H1 (cell line): Measurements from ENCODE around the gene SIK3. TPM values are rescaled to one million over a fixed set of nuclear protein-coding genes. Genes with fewer than 3 reads are reported as not detected.

Source experiments
- CTCF ChIA-PET: fragments of 300-600 bp; sonication (Branson Sonifier 250); formaldehyde crosslinking; loops from one replicate; lab custom pipeline; 2021; ENCODE audit not compliant: partially characterized antibody; lab: Charles Lee
- POLR2A ChIA-PET: fragments of 300-600 bp; sonication (Branson Sonifier 250); formaldehyde crosslinking; loops from one replicate; lab custom pipeline; 2021; ENCODE audit warnings: inconsistent platforms; ENCODE audit not compliant: partially characterized antibody; lab: Charles Lee
- DNase-seq, 2 experiments: peaks; one replicate each; pipeline versions ENCODE4 v3.0.0 to v3.0.0-alpha.2; 2010 to 2022; ENCODE audit warnings: low spot score in 2 of 2, low read depth in 1 of 2, mixed read lengths in 1 of 2
- FAIRE-seq: peaks from 2 replicates; lab custom pipeline; 2011; peaks lifted over from hg19 to GRCh38; lab: Jason Lieb, UNC
- H2AFZ ChIP-seq: 2 replicates; pipeline ENCODE4 v1.8.1; 2012; ENCODE audit warnings: low read length, inconsistent platforms
- H2AK5ac ChIP-seq: 2 replicates; pipeline ENCODE4 v1.6.1; 2013; ENCODE audit warnings: low read depth, low read length
- H2BK120ac ChIP-seq: replicated peaks from 2 replicates; pipeline ENCODE3; 2013; ENCODE audit warnings: low read depth, low read length, inconsistent platforms
- H2BK12ac ChIP-seq: 2 replicates; pipeline ENCODE4 v1.6.1; 2013; ENCODE audit warnings: low read depth, low read length
- H2BK15ac ChIP-seq: 2 replicates; pipeline ENCODE4 v1.6.1; 2013; ENCODE audit warnings: low read length
- H2BK20ac ChIP-seq: 2 replicates; pipeline ENCODE4 v1.6.1; 2013; ENCODE audit warnings: low read length
- H2BK5ac ChIP-seq: 2 replicates; pipeline ENCODE4 v1.6.1; 2013; ENCODE audit warnings: low read depth, low read length
- H3K14ac ChIP-seq: 2 replicates; pipeline ENCODE4 v1.6.1; 2013; ENCODE audit warnings: inconsistent platforms; ENCODE audit not compliant: insufficient read length
- H3K18ac ChIP-seq: 2 replicates; pipeline ENCODE4 v1.6.1; 2013; ENCODE audit warnings: low read length; ENCODE audit errors: extremely low read depth
- H3K23ac ChIP-seq: 2 replicates; pipeline ENCODE4 v1.6.1; 2013; ENCODE audit warnings: inconsistent platforms; ENCODE audit not compliant: insufficient read length
- H3K23me2 ChIP-seq: 2 replicates; pipeline ENCODE4 v1.6.1; 2013; ENCODE audit warnings: low read depth, low read length
- H3K27ac ChIP-seq: 2 replicates; pipeline ENCODE4 v1.6.1; 2011; ENCODE audit warnings: low read depth, low read length, inconsistent platforms
- H3K27me3 ChIP-seq, 4 experiments: replicated peaks in 1 of 4; 1 replicate in 1 of 4; 2 replicates in 3 of 4; pipeline versions ENCODE4 v1.6.1 to v1.8.1; 2011 to 2013; ENCODE audit warnings: low read length in 3 of 4, mild to moderate bottlenecking in 3 of 4, inconsistent platforms in 2 of 4, mixed read lengths in 2 of 4, moderate library complexity in 1 of 4; ENCODE audit not compliant: control insufficient read depth in 3 of 4, insufficient read depth in 3 of 4; ENCODE audit errors: extremely low read depth in 1 of 4
- H3K36me3 ChIP-seq, 4 experiments: 2 replicates each; pipeline versions ENCODE4 v1.6.1 to v1.8.1; 2011 to 2013; ENCODE audit warnings: mild to moderate bottlenecking in 4 of 4, low read length in 3 of 4, moderate library complexity in 2 of 4, control low read depth in 1 of 4, inconsistent platforms in 1 of 4; ENCODE audit not compliant: insufficient read depth in 4 of 4, control insufficient read depth in 2 of 4
- H3K4ac ChIP-seq: replicated peaks from 2 replicates; pipeline ENCODE3; 2013; ENCODE audit warnings: low read length, low read depth, mixed read lengths, inconsistent platforms; ENCODE audit not compliant: insufficient read length
- H3K4me1 ChIP-seq, 4 experiments: replicated peaks in 1 of 4; 1 replicate in 1 of 4; 2 replicates in 3 of 4; pipeline versions ENCODE4 v1.6.1 to v1.8.1; 2011 to 2013; ENCODE audit warnings: low read length in 3 of 4, inconsistent platforms in 2 of 4, mixed read lengths in 1 of 4; ENCODE audit not compliant: insufficient read depth in 4 of 4, control insufficient read depth in 3 of 4
- H3K4me2 ChIP-seq, 2 experiments: 2 replicates each; pipeline versions ENCODE4 v1.6.1 to v1.8.1; 2011 to 2013; ENCODE audit warnings: low read depth in 2 of 2, low read length in 2 of 2, control low read depth in 1 of 2, inconsistent platforms in 1 of 2, mild to moderate bottlenecking in 1 of 2; ENCODE audit not compliant: insufficient read depth in 1 of 2
- H3K4me3 ChIP-seq, 4 experiments: fragments of 200-600, 300-600 bp in 1 of 4; sonication (generic), shearing (Covaris generic), sonication (Bioruptor Twin) in 1 of 4; 2 replicates each; pipeline versions ENCODE4 v1.5.1 to v1.8.1; 2011 to 2016; ENCODE audit warnings: low read length in 4 of 4, low read depth in 3 of 4, control low read depth in 2 of 4, inconsistent platforms in 2 of 4, mild to moderate bottlenecking in 2 of 4, mixed read lengths in 1 of 4, moderate library complexity in 1 of 4; ENCODE audit not compliant: insufficient read depth in 2 of 4; ENCODE audit errors: extremely low read depth in 1 of 4
- H3K56ac ChIP-seq: replicated peaks from 2 replicates; pipeline ENCODE3; 2013; ENCODE audit warnings: low read depth, mild to moderate bottlenecking, mixed read lengths, low read length, inconsistent platforms; ENCODE audit not compliant: insufficient read length
- H3K79me1 ChIP-seq: 2 replicates; pipeline ENCODE4 v1.6.1; 2013; ENCODE audit warnings: low read depth, low read length, control low read depth
- H3K79me2 ChIP-seq, 2 experiments: 2 replicates each; pipeline versions ENCODE4 v1.6.1 to v1.8.1; 2012 to 2013; ENCODE audit warnings: low read length in 2 of 2, mild to moderate bottlenecking in 2 of 2, inconsistent platforms in 1 of 2; ENCODE audit not compliant: insufficient read depth in 2 of 2, control insufficient read depth in 1 of 2
- H3K9ac ChIP-seq, 4 experiments: replicated peaks in 1 of 4; 1 replicate in 1 of 4; 2 replicates in 3 of 4; pipeline versions ENCODE4 v1.6.1 to v1.8.1; 2011 to 2013; ENCODE audit warnings: low read depth in 3 of 4, low read length in 3 of 4, control low read depth in 2 of 4, mild to moderate bottlenecking in 2 of 4, moderate library complexity in 2 of 4, inconsistent platforms in 1 of 4; ENCODE audit errors: extremely low read depth in 1 of 4
- H3K9me3 ChIP-seq, 2 experiments: 2 replicates each; pipeline versions ENCODE4 v1.6.1 to v1.8.1; 2012 to 2013; ENCODE audit warnings: mild to moderate bottlenecking in 2 of 2, moderate library complexity in 2 of 2, control low read depth in 1 of 2, inconsistent platforms in 1 of 2, low read depth in 1 of 2, low read length in 1 of 2, mixed read lengths in 1 of 2; ENCODE audit not compliant: insufficient read depth in 2 of 2
- H4K20me1 ChIP-seq, 2 experiments: replicated peaks in 1 of 2; 2 replicates each; pipeline versions ENCODE3 to v1.8.1; 2011 to 2013; ENCODE audit warnings: inconsistent platforms in 2 of 2, low read length in 2 of 2, mild to moderate bottlenecking in 1 of 2; ENCODE audit not compliant: insufficient read depth in 2 of 2, control insufficient read depth in 1 of 2
- H4K5ac ChIP-seq: 2 replicates; pipeline ENCODE4 v1.6.1; 2013; ENCODE audit warnings: low read length, low read depth, mixed read lengths, inconsistent platforms; ENCODE audit not compliant: insufficient read length
- H4K8ac ChIP-seq: 2 replicates; pipeline ENCODE4 v1.8.0; 2013; ENCODE audit warnings: mild to moderate bottlenecking, moderate library complexity, low read length, inconsistent platforms; ENCODE audit not compliant: insufficient read depth; ENCODE audit errors: extremely low read depth
- H4K91ac ChIP-seq: replicated peaks from 2 replicates; pipeline ENCODE3; 2013; ENCODE audit warnings: low read length, mixed read lengths, inconsistent platforms; ENCODE audit not compliant: insufficient read length
- CBX8 ChIP-seq: fragments of 300-800, 300-1000 bp; sonication (generic); IDR thresholded peaks from 2 replicates; pipeline ENCODE4 v1.7.1; 2016; ENCODE audit warnings: low read depth, low read length, borderline replicate concordance
- CHD1 ChIP-seq: IDR thresholded peaks from 2 replicates; pipeline ENCODE4 v1.6.1; 2012; ENCODE audit warnings: low read depth, low read length, improper control_type of control experiment
- GTF2F1 ChIP-seq: IDR thresholded peaks from 2 replicates; pipeline ENCODE4 v1.6.1; 2012; ENCODE audit warnings: low read depth, low read length, improper control_type of control experiment, borderline replicate concordance
- KDM1A ChIP-seq: fragments of 200-600, 300-600 bp; sonication (generic); IDR thresholded peaks from 2 replicates; pipeline ENCODE4 v1.7.1; 2016; ENCODE audit warnings: mild to moderate bottlenecking, low read length, borderline replicate concordance
- SP2 ChIP-seq: IDR thresholded peaks from 2 replicates; pipeline ENCODE4 v1.6.1; 2012; ENCODE audit warnings: mild to moderate bottlenecking, low read length, inconsistent platforms
- TAF1 ChIP-seq: IDR thresholded peaks from 2 replicates; pipeline ENCODE4 v1.6.1; 2011; ENCODE audit warnings: mild to moderate bottlenecking, low read depth, low read length
- TEAD4 ChIP-seq: IDR thresholded peaks from 2 replicates; pipeline ENCODE4 v1.6.1; 2012; ENCODE audit warnings: low read depth, low read length, inconsistent platforms, mixed read lengths
- WGBS, 2 experiments: shearing (Covaris generic) in 1 of 2; methylation state at CpG; one replicate each; pipeline versions ENCODE4 v1.1.6 to v1.1.7; 2013 to 2015; ENCODE audit warnings: low lambda C conversion rate in 2 of 2, mixed read lengths in 2 of 2, inconsistent platforms in 1 of 2, low coverage in 1 of 2, missing lambda C conversion rate in 1 of 2; ENCODE audit not compliant: insufficient replicate concordance in 2 of 2, insufficient coverage in 1 of 2, insufficient read length in 1 of 2; ENCODE audit errors: extremely low coverage in 1 of 2, missing lambda C conversion rate in 1 of 2; 5-methylcytosine and 5-hydroxymethylcytosine counted together
- polyA plus RNA-seq, 7 experiments: library from polyadenylated mRNA; depleted of rRNA in 3 of 7; stranded (reverse) in 5 of 7; unstranded in 2 of 7; fragments of >200 nt in 5 of 7; fragments of 200-250 nt in 2 of 7; gene quantifications; 1 replicate in 5 of 7; 2 replicates in 1 of 7; 4 replicates in 1 of 7; pipeline versions ENCODE4 v1.2.1 to v1.2.3, GENCODE V29; 2011 to 2013; ENCODE audit warnings: missing spikeins in 2 of 7, mixed read lengths in 2 of 7
- total RNA-seq: library from RNA; stranded (reverse); fragmentation: NEBNext Ultra II Directional; extraction: Animal tissue kit (Norgen Biotek cat#: 25700); gene quantifications from 2 replicates; pipeline ENCODE4 v1.2.1, GENCODE V29; 2021

The SIK3 gene
- total and polyA plus RNA-seq, 2 of the 8 experiments (the other 6 are each of a cell fraction or from before 2014, with no cell fraction given) = 19.9 to 32.1 TPM

DNA sequence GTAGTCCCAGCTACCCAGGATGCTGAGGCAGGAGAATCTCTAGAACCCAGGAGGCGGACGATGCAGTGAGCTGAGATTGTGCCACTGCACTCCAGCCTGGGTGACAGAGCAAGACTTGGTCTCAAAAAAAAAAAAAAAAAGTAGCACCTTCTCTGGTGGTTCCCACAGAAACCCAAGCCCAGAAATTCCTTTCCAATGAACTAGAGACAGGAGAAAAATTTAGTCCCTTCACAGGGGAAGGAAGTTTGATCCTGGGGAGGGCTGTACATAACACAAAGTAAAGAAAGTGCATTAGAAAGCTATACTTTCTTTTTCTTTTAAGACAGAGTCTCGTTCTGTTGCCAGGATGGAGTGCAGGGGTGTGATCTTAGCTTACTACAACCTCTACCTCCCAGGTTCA is 235.3 kb downstream of the SIK3 start:
- no peaks in the 10 kb centered on the region for H3K9me3 ChIP-seq
- H3K79me2 ChIP-seq = no peaks in the 10 kb centered on the region
- no peaks in the 10 kb centered on the region for H3K4me1 ChIP-seq
- H2BK12ac ChIP-seq = no peak overlapping the region
- POLR2A ChIA-PET = interaction anchor here (0.6 to 1.0 kb wide), 3 partner anchors 16 to 473 kb away, joined by 3 read pairs; no protein-coding TSS in a partner anchor
- no peaks in the 10 kb centered on the region for H3K23me2 ChIP-seq
- H4K8ac ChIP-seq = no peak overlapping the region
- DNase-seq (no peak), FAIRE-seq (no peak)
- no peak overlapping the region for H3K9ac ChIP-seq
- no peak for TF ChIP-seq KDM1A
- no peak for TF ChIP-seq TAF1
- no peak for TF ChIP-seq SP2
- no peak for TF ChIP-seq CBX8
- TF ChIP-seq GTF2F1 = no peak
- TF ChIP-seq CHD1 = no peak
- TF ChIP-seq TEAD4 = no peak
- peaks cover 3% of the 10 kb centered on the region in 2 experiments for H4K20me1 ChIP-seq
- no peak overlapping the region for H4K91ac ChIP-seq
- H3K79me1 ChIP-seq = no peaks in the 10 kb centered on the region
- H3K56ac ChIP-seq = no peak overlapping the region
- no peak overlapping the region for H3K23ac ChIP-seq
- no peak overlapping the region for H4K5ac ChIP-seq
- no peak overlapping the region for H3K4me2 ChIP-seq
- no peak overlapping the region for H2BK120ac ChIP-seq
- no peak overlapping the region for H2AK5ac ChIP-seq
- H3K18ac ChIP-seq = no peak overlapping the region
- 98% methylated on average over 3 of the region's 3 CpGs; no CpG with 5 or more reads in 1 of the 2 experiments for WGBS, 2 experiments
- no peaks in the 10 kb centered on the region for H3K27me3 ChIP-seq
- no peak overlapping the region for H2BK15ac ChIP-seq
- H2BK5ac ChIP-seq = no peak overlapping the region
- no peak overlapping the region for H3K14ac ChIP-seq
- H2AFZ ChIP-seq = no peak overlapping the region
- no peak overlapping the region for H3K4me3 ChIP-seq
- CTCF ChIA-PET = interaction anchor here (0.7 to 1.9 kb wide), 5 partner anchors 7 to 233 kb away, joined by 4 to 5 read pairs (median 4); no protein-coding TSS in a partner anchor
- no peak overlapping the region for H2BK20ac ChIP-seq
- H3K36me3 ChIP-seq = peaks cover 0 to 62% (median 38%) of the 10 kb centered on the region in 4 experiments; a peak in 7 of 8 replicates
- H3K4ac ChIP-seq = no peak overlapping the region
- H3K27ac ChIP-seq = no peak overlapping the region
